ENCODE results near the gene FGF8.
A peak's percentile ranks its signal among the peaks of the same experiment; 100 is the strongest.

Gene FGF8

GRCh38 chr10:101775273-101776160, at the start of gene FGF8:
Gene FGF8, minus strand, starts transcription at chr10:101776114. Its CDS starts 214 bp downstream, at chr10:101775900.
- no peak for TF ChIP-seq CTCF (IDR thresholded peaks at IDR 0.05; ENCODE audit: low read depth, low read length)
- no peak for DNase-seq (ENCODE audit: low read depth in 2 of 2)
- H3K4me3 ChIP-seq (replicated peaks in 1 of 2; ENCODE audit: low read depth in 2 of 2, low read length in 2 of 2) = no peak within 1 kb of the TSS

GRCh38 chr10:101824736-101825135, 48.8 kb upstream of the FGF8 start:
- TF ChIP-seq CTCF (IDR thresholded peaks at IDR 0.05; ENCODE audit: low read depth, low read length) = no peak
- no peak for DNase-seq (ENCODE audit: low read depth in 2 of 2)
- no peak overlapping the region for H3K4me3 ChIP-seq (replicated peaks in 1 of 2; ENCODE audit: low read depth in 2 of 2, low read length in 2 of 2)

- no peak for DNase-seq (ENCODE audit: low read depth in 2 of 2)
- H3K4me3 ChIP-seq (replicated peaks in 1 of 2; ENCODE audit: low read depth in 2 of 2, low read length in 2 of 2) = peak overlapping the region; percentile 25 to 48
- TF ChIP-seq CTCF (IDR thresholded peaks at IDR 0.05; ENCODE audit: low read depth, low read length) = no peak
Measured at GRCh38 chr10:101818872-101819633, 43.1 kb upstream of the FGF8 start.

- H3K4me3 ChIP-seq (replicated peaks in 1 of 2; ENCODE audit: low read depth in 2 of 2, low read length in 2 of 2) = peak within 1 kb of the TSS; percentile 95 to 99
- TF ChIP-seq CTCF (IDR thresholded peaks at IDR 0.05; ENCODE audit: low read depth, low read length) = no peak
- DNase-seq (ENCODE audit: low read depth in 2 of 2) = peak; percentile 100
Measured at GRCh38 chr10:101818119-101818871, 42.4 kb upstream of the FGF8 start, which contains the start of gene OGA. Gene OGA, minus strand, starts transcription at chr10:101818444. Its CDS starts 422 bp downstream, at chr10:101818022.

GRCh38 chr10:101817337-101818118, 41.6 kb upstream of the FGF8 start:
- peak overlapping the region; percentile 95 to 99 for H3K4me3 ChIP-seq (replicated peaks in 1 of 2; ENCODE audit: low read depth in 2 of 2, low read length in 2 of 2)
- peak; percentile 97 to 98 for DNase-seq (ENCODE audit: low read depth in 2 of 2)

More at GRCh38 chr10:101817337-101818118, 41.6 kb upstream of the FGF8 start:
- no peak for TF ChIP-seq CTCF (IDR thresholded peaks at IDR 0.05; ENCODE audit: low read depth, low read length)
